ENCODE results near the gene NAP1L1.

NAP1L1 gene

DNA sequence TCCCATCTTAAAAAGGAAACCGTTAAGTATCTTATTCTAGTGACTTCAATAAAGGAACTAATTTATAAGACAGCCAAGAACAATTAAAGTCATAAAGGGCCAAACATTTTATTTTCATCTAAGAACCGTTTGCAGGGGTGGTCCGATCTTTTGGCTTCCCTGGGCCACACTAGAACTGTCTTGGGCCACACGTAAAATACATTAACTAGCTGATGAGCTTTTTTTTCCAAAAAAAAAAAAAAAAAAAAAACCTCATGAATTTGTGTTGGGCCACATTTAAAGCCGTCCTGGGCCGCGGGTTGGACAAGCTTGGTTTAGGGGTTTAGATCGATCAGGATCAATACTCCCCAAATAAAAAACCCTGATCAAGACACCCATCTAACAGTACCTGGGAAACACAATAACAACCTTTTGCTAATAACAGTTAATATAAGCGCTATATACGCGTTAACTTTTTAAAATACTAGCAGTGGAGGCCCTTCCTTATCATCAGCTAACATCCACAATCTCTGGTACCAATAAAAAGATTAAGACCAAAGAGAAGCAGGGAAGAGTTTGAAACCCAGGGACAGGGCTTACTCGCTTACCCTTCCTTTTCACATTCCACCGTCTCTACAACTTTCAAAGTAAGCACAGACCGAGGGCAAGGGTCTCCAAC is 1.1 kb downstream of the NAP1L1 start:
- no peak for DNase-seq

DNA sequence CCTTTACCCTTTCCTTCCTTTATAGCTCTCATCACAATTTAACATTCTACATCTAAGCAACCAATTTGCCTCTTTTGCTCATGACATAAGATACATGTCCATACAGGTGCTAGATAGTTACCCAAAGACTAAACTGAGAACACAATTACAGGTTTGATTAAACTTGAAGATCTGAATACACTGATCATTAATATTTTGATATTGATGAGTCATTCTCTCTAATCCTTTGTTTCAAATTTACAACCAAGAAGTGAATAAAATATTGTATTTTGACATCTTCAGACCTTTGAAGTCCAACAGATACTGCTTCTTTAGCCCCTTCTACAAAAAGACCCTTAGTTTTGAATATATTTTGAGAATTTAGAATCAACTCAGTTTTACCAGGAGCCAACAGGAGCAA is 2.6 kb downstream of the NAP1L1 start:
- DNase-seq: no peak

- DNase-seq: no peak
Observed at GRCh38 chr12:76080729-76081415, 3.6 kb downstream of the NAP1L1 start.

GRCh38 chr12:76080017-76080728 is 4.3 kb downstream of the NAP1L1 start:
- no peak for DNase-seq

DNA sequence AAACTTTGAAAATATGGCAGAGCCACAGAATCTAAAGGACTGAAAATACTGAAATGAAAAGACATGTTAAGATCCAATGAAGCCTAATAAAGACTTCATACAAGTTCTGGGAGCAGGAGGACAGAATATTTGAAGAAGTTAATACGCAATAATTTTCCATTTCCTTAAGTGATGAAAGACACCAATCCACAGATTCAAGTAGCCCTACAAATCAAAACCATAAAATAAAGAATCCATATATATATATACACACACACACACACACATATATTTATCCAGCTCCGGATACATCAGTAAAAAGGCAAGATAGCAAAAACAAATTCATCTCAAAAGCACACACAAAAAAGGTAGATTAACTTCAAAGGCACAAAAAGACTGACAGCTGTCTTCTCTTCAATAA is 5.7 kb downstream of the NAP1L1 start:
- no peak for DNase-seq

DNA sequence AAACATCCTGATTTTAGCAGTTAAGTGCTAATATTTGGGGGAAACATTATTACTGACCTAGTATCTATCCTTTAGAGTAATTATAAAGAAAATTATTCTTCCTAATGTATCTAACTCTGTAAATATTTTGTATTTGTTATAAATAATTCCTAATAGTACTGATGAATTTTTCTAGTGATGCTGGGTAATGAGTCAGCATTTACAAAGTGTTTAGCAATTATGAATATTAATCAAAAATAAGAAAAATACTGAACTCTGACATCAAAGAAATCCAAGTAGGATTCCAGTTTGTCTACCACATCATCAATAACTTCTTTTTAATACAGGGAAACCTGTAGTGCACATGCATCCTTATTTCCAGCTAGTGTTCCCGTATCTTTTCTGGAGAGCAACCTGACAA is 9.0 kb downstream of the NAP1L1 start:
- DNase-seq: no peak

DNA sequence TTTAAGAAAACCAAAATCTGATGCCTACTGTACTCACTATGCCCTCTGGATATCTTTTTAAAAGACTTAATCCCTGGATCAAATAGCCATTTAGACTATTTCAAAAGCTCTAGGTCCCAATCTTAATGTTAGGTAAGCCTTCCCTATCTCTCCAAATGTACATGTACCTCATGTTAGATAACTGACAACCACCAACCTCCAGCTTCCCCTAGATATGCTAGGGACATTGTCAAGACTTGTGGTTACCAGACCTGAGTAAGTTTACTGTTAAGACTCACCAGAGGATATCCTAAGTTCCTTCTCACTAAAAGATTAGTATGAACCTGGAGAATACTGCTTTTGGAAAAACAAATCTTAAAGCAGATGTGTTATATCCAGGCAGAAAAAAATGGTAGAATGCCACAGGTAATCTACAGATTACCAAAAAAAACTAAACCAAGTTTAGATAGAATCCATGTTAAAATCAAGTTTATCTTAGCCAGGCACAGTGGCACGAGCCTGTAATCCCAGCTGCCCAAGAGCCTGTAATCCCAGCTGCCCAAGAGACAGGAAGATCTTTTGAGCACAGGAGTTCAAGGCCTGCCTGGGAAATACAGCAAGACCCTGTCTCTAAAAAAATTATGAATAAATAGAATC is 9.7 kb downstream of the NAP1L1 start:
- no peak for DNase-seq

DNA sequence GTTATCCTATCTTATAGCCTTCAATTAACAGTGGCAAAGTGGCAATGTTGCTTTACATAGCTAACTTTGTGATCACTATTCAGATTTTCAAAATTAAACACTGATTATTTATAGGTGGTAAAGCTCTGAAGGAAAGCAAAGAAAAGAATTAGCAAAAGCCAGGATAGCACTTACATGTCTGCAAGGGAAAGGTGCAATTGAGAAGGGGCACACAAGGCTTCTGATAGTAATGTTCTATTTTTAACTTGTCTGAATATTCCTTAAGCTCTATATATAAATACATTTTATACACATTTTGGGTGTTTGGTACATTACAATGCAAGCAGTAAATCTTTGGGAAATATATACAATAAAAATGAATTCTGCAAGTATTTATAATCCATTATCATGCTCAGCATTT is 10.9 kb downstream of the NAP1L1 start:
- DNase-seq: no peak

DNA sequence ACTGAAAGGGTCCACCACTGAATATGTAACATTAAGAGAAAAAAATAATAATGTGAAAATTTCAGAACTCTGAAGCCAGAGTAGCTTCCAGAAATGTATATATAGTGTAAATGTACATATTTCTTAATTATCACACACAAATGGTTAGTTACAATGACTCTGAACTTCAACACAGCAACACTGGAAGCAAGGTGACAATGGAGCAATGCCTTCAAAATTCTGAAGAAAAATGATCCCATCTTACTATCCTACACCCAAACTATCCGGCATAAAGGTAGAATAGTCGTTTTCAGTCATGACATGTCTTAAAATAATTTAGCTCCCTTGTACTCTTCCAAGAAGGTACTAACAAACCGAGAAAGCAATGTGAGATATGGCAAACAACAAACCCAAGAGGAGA is 11.9 kb downstream of the NAP1L1 start:
- DNase-seq: no peak

DNA sequence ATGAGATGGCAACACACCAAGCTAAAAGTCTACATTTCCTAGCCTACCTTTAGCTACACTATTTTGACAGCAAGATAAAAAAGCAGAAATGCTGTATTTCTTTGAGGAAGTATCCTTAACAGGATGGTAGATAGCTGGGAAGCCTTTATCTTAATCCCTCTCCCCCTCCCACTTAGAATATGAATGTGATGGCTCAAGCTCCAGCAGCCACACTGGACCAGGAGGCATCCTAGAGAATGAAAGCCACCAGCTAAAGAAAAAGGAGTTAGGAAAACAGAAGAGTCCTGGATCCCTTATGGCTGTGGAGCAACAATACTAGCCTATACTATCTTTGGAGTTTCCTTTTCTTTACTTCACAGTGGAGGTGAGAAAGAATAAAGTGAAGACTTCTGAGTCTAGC is 15.1 kb downstream of the NAP1L1 start:
- no peak for DNase-seq

DNA sequence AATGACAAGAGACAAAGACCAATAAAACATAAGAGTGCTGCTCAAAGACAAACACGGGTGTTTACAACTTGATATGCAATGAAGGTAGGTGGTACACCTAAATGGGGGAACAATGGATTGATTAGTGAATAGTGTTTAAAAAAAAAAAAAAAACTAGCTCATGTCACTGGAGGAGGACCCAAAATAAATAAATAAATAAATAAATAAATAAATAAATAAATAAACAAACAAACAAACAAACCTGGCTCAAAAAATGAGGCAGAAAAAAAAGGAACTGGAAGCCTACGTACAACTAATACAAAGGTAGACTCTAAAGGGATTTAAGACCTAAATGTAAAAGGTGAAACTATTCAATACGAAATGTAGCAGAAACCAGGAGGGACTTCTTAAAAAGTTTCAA is 18.6 kb downstream of the NAP1L1 start:
- DNase-seq: no peak

DNA sequence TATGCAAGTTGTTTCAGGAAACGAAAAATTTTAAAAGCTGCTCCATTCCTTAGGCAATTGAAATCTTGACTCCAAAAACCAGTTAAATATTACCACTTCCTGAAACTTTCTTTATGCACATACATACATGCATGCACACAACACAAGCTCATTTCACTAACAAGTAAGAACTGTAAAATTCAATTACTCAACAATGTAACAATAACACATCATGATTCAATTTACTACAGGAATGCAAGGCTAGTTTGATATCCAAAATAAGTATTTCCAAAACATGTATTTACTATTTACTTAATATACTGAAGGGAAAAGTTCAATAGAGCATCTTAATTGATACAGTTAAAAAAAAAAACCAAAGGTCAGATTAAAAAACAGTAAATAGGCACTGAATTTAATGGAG is 19.6 kb downstream of the NAP1L1 start:
- no peak for DNase-seq

DNA sequence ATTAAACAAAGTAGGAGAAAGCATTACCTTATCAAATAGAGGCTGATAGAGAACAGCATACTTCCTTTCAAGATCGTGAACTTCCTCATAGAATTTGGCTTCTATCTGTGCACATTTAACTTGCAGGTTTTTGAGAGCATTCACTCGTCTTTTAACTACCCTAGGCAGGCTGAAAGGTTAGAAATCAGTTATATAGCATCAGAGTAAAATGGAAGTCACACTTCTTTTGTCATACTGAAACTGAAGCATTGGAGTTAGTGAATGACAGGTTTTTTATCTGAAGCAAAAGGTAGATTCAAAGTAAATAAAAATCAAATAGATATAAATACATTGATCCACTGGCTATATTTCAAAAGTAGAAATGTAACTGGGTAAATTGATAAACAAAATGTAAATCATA is 24.4 kb downstream of the NAP1L1 start:
- no peak for DNase-seq

DNA sequence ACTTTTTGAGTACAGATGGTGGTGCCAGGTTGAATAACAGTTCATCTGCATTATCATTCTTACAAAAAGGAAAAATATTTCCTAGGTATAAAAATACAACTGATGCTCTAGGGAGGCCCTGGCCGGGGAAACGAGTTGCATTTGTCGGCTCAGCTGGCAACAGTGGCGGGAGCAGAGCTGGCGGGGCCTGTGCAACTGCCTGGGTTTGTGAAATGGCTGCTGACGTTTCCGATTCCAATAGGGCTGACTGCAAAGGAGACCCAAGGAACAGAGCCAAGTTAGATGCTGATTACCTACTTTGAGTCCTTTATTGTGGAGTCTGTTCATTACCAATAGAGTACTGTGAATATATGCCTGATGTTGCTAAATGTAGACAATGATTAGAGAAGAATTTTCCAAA is 27.2 kb downstream of the NAP1L1 start:
- no peak for DNase-seq

GRCh38 chr12:76055393-76055792 is 29.1 kb downstream of the NAP1L1 start:
- DNase-seq: no peak

DNA sequence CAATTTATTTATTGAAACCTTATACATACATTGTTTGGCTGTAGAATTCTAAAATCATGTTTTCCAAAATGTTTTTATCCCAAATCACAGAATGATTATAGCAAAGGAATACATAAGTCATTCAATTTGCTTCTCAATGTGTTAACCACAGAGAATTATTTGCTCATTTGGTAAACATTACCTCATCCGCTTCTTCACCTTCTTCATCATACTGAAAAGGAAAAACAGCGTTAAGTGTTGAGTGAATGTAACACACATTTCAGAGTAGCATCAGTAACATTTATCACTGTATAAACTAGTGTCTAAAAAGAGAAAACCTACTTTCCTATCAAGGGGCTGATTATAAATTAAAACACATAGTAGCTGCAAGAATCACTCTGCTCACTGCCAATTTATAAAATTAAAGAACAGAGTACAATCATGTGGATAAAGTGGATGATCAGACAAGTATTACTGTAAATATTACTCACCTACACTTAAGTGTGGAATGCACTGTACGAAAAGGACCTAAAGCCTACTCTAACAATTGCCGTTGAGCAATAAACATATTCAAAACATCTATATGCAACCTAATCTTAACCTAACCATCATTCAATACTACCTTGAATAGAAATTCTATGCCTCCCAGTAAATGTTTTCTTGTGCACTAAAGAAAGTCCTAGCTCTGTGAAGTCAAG is 34.8 kb downstream of the NAP1L1 start:
- no peak for DNase-seq

DNA sequence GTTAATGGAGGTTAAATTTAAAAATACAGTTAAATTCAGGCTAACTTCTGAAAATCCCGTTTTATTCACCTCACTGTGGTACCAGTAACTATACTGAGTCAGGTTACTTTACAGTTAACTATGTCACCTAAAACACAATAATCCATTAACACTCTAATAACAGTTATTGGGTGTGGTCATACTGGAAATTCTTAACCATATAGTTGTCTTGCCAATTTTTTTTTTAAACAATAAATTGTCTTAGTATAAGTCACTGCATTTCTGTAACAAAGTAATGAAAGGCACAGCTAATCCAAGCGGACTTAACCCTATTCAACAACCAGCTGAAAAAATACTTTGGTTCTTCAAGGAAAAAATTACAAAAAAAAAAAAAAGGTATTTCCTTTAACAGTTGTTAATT is 36.7 kb downstream of the NAP1L1 start:
- DNase-seq: no peak

- DNase-seq: no peak
Observed at GRCh38 chr12:76047060-76047459, 37.4 kb downstream of the NAP1L1 start.

DNA sequence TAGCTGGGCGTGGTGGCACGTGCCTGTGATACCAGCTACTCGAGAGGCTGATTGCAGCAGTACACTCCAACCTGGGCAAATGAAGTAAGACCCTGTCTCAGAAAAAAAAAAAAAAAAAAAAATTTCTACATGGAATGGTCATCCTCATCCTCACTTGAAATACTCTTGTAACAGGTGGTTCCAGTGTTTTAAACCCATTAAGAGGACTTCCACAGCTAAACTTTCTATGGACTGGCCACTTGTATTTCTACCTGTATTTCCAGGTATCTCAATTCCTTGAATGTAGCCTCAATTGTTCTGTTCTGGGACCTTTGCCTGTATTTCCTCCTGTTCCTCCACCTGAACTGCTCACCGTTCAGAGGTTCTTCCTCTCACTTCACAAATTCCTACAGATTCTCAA is 41.1 kb downstream of the NAP1L1 start:
- DNase-seq: no peak

DNA sequence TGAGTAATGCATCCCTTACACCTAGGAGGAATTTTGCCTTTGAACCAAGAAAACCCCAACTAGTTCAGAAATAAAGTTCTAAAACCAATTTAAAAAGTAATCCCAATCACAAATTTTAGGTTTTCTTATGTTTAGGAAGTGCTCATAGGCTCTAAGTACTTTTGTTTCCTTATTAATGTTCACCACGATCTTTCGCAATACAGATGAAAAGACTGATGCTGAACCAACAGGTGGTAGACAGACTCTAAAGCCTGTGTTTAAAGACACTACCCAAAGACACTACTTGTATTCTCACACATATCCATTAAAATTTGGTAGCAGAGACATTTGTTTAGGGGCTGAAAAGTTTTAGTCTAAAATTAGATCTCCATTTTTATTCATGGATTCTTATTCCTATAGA is 42.3 kb downstream of the NAP1L1 start:
- DNase-seq: no peak

- no peak for DNase-seq
Observed at GRCh38 chr12:76041406-76041805, 43.1 kb downstream of the NAP1L1 start.

DNA sequence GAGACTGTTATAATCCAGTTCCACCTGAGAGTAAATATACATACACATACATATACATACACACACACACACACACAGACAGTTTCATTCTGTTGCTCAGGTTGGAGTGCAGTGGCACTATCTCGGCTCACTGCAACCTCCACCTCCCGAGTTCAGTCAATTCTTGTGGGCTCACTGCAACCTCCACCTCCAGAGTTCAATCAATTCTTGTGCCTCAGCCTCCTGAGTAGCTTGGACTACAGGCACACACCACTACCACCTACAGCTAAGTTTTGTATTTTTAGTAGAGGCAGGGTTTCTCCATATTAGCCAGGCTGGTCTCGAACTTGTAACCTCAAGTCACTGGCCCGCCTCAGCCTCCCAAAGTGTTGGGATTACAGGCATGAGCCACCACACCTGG is 44.0 kb downstream of the NAP1L1 start:
- DNase-seq: no peak

- DNase-seq: no peak
Observed at GRCh38 chr12:76038176-76038575, 46.3 kb downstream of the NAP1L1 start.

All from central memory CD4-positive, alpha-beta T cell (primary cell).